ENCODE results near the gene MYO3B. TPM values are rescaled to one million over a fixed set of nuclear protein-coding genes. Genes with fewer than 3 reads are reported as not detected.
A peak's percentile ranks its signal among the peaks of the same experiment; 100 is the strongest.
"Not testable (repeated sequence)": the region's sequence is repeated elsewhere in the genome, so short reads cannot be mapped to it uniquely, and the experiment has no call there.

Gene MYO3B
- total RNA-seq, 1 donor from 2014 or later: 5.5 TPM

- no peak for DNase-seq
Measured at GRCh38 chr2:170652637-170653417, 474.9 kb downstream of the MYO3B start.

- no peak for DNase-seq
Measured at GRCh38 chr2:170656669-170657068, 478.7 kb downstream of the MYO3B start.

GRCh38 chr2:170660409-170660808 lies 482.5 kb downstream of the MYO3B start:
- peak; percentile 48 for DNase-seq

- no peak for DNase-seq
Measured at GRCh38 chr2:170665743-170666142, 487.8 kb downstream of the MYO3B start.

- no peak for DNase-seq
Measured at GRCh38 chr2:170669909-170670308, 492.0 kb downstream of the MYO3B start.

GRCh38 chr2:170670651-170671050 lies 492.7 kb downstream of the MYO3B start:
- DNase-seq: no peak

- DNase-seq: no peak
Measured at GRCh38 chr2:170671079-170671478, 493.1 kb downstream of the MYO3B start.

GRCh38 chr2:170674282-170674681 lies 496.3 kb downstream of the MYO3B start:
- DNase-seq: not testable (repeated sequence)

GRCh38 chr2:170675701-170676100 lies 497.8 kb downstream of the MYO3B start:
- DNase-seq: no peak

- DNase-seq: peak; percentile 59
Measured at GRCh38 chr2:170679607-170680079, 501.7 kb downstream of the MYO3B start.

GRCh38 chr2:170680172-170680941 lies 502.4 kb downstream of the MYO3B start:
- DNase-seq: no peak

- no peak for DNase-seq
Measured at GRCh38 chr2:170681311-170681710, 503.4 kb downstream of the MYO3B start.

GRCh38 chr2:170685591-170685990 lies 507.6 kb downstream of the MYO3B start:
- no peak for DNase-seq

- no peak for DNase-seq
Measured at GRCh38 chr2:170689481-170689880, 511.5 kb downstream of the MYO3B start.

- DNase-seq: no peak
Measured at GRCh38 chr2:170690640-170691039, 512.7 kb downstream of the MYO3B start.

- DNase-seq: no peak
Measured at GRCh38 chr2:170694316-170694715, 516.4 kb downstream of the MYO3B start.

- DNase-seq: no peak
Measured at GRCh38 chr2:170695521-170696410, 517.8 kb downstream of the MYO3B start.

GRCh38 chr2:170696948-170697347 lies 519.0 kb downstream of the MYO3B start:
- no peak for DNase-seq

- no peak for DNase-seq
Measured at GRCh38 chr2:170701011-170701410, 523.1 kb downstream of the MYO3B start.

- no peak for DNase-seq
Measured at GRCh38 chr2:170703776-170704476, 526.0 kb downstream of the MYO3B start.
